Kidney epithelial cell (primary cell): Measurements from ENCODE around the gene NLRP3. TPM values are rescaled to one million over a fixed set of nuclear protein-coding genes. Genes with fewer than 3 reads are reported as not detected.

Experiments
- DNase-seq: peaks from one replicate; pipeline ENCODE4 v3.0.0-alpha.2; 2010; ENCODE audit warnings: low read depth
- H3K27me3 ChIP-seq: 2 replicates; pipeline ENCODE4 v1.6.0; 2011; ENCODE audit warnings: low read length; ENCODE audit not compliant: control insufficient read depth, insufficient read depth
- H3K36me3 ChIP-seq: 2 replicates; pipeline ENCODE4 v1.5.1; 2011; ENCODE audit warnings: low read length; ENCODE audit not compliant: control insufficient read depth, insufficient read depth
- H3K4me3 ChIP-seq: 2 replicates; pipeline ENCODE4 v1.5.1; 2011; ENCODE audit warnings: low read depth, mild to moderate bottlenecking, control low read depth, low read length
- total RNA-seq: library from RNA; depleted of rRNA; stranded (reverse); fragments of >200 nt; gene quantifications from 2 replicates; pipeline ENCODE4 v1.2.3, GENCODE V29; 2015
- TF ChIP-seq, protein P1 (sequence below): IDR thresholded peaks from 2 replicates; pipeline ENCODE4 v1.5.1; 2011; ENCODE audit warnings: mild to moderate bottlenecking, moderate library complexity, low read length, control low read depth, inconsistent platforms; ENCODE audit not compliant: insufficient read depth, poor library complexity, severe bottlenecking

The NLRP3 gene
- total RNA-seq, 1 donor from 2014 or later = 1.5 TPM

DNA sequence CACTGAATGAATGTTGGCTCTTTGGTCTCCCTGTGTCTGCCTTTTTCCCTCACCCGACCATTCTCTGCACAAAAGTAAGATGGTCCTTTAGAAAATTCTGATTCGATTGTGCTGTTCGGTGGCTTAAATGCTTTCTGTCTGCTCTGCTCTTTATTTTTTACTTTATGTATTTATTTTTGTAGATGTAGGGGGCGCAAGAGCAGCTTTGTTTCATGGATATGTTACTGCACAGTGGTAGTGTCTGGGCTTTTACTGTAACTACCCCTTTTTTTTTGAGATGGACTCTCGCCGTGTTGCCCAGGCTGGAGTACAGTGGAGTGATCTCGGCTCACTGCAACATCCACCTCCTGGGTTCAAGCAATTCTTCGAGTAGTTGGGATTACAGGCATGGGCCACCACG lies 15.7 kb downstream of the NLRP3 start:
- H3K27me3 ChIP-seq = no peaks in the 10 kb centered on the region
- no peaks in the 10 kb centered on the region for H3K36me3 ChIP-seq
- no peak for DNase-seq
- no peak overlapping the region for H3K4me3 ChIP-seq
- TF ChIP-seq, protein P1, sequence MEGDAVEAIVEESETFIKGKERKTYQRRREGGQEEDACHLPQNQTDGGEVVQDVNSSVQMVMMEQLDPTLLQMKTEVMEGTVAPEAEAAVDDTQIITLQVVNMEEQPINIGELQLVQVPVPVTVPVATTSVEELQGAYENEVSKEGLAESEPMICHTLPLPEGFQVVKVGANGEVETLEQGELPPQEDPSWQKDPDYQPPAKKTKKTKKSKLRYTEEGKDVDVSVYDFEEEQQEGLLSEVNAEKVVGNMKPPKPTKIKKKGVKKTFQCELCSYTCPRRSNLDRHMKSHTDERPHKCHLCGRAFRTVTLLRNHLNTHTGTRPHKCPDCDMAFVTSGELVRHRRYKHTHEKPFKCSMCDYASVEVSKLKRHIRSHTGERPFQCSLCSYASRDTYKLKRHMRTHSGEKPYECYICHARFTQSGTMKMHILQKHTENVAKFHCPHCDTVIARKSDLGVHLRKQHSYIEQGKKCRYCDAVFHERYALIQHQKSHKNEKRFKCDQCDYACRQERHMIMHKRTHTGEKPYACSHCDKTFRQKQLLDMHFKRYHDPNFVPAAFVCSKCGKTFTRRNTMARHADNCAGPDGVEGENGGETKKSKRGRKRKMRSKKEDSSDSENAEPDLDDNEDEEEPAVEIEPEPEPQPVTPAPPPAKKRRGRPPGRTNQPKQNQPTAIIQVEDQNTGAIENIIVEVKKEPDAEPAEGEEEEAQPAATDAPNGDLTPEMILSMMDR = no peak

DNA sequence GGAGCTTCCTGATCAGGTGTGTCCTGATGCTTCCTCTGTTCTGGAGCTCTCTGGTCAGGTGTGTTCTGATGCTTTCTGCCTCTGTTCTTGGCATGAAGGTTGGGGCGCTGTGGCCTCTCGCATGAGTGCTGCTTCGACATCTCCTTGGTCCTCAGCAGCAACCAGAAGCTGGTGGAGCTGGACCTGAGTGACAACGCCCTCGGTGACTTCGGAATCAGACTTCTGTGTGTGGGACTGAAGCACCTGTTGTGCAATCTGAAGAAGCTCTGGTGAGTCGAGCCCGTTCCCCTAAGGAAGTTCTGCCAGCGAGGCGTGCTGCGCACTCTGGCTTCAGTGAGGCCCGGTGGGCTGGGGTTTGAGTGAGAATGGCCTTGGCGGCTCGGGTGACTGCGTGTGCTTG lies 18.0 kb downstream of the NLRP3 start:
- Histone ChIP-seq H3K4me3 (no peak overlapping the region), H3K36me3 (no peaks in the 10 kb centered on the region), H3K27me3 (no peaks in the 10 kb centered on the region)
- TF ChIP-seq, protein P1 = no peak
- no peak for DNase-seq

DNA sequence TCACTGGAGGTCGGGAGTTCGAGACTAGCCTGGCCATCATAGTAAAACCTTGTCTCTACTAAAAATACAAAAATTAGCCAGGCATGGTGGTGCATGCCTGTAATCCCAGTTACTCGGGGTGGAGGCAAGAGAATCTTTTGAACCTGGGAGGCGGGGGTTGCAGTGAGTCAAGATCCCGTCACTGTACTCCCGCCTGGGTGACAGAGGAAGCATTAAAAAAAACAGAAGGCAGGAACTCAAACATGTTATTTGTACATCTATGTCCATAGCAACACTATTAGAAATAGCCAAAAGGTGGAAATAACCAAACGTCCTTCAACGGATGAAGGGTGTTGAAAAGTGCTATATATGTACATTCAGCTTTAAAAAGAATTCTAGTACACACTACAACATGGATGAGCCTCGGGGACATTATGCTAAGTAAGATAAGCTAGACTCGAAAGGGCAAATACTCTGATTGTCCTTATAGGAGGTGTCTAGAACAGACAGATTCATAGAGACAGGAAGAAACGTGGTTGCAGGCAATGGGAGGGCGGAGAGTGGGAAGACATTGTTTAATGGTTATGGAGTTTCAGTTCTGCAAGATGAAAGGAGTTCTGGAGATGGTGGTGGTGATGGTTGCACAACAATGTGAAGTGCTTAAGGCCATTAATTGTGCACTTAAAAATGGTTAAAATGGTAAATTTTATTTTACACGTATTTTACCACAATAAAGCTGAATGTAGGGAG lies 19.2 kb downstream of the NLRP3 start:
- Histone ChIP-seq H3K36me3 (no peaks in the 10 kb centered on the region), H3K4me3 (no peak overlapping the region), H3K27me3 (no peaks in the 10 kb centered on the region)
- DNase-seq = no peak
- TF ChIP-seq, protein P1 = no peak

DNA sequence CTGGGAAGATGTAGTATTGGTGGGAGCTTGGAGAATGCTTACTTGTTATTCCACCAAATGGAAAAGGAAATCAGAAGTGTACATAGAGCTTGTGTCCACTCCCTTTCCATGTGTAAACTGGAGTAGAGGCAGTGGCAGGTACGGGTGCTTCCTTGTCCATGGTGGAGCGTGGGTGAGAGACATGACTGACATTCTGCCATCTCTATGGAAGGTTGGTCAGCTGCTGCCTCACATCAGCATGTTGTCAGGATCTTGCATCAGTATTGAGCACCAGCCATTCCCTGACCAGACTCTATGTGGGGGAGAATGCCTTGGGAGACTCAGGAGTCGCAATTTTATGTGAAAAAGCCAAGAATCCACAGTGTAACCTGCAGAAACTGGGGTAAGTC lies 19.8 kb downstream of the NLRP3 start:
- Histone ChIP-seq H3K36me3 (no peaks in the 10 kb centered on the region), H3K4me3 (no peak overlapping the region), H3K27me3 (no peaks in the 10 kb centered on the region)
- TF ChIP-seq, protein P1 = no peak
- no peak for DNase-seq

DNA sequence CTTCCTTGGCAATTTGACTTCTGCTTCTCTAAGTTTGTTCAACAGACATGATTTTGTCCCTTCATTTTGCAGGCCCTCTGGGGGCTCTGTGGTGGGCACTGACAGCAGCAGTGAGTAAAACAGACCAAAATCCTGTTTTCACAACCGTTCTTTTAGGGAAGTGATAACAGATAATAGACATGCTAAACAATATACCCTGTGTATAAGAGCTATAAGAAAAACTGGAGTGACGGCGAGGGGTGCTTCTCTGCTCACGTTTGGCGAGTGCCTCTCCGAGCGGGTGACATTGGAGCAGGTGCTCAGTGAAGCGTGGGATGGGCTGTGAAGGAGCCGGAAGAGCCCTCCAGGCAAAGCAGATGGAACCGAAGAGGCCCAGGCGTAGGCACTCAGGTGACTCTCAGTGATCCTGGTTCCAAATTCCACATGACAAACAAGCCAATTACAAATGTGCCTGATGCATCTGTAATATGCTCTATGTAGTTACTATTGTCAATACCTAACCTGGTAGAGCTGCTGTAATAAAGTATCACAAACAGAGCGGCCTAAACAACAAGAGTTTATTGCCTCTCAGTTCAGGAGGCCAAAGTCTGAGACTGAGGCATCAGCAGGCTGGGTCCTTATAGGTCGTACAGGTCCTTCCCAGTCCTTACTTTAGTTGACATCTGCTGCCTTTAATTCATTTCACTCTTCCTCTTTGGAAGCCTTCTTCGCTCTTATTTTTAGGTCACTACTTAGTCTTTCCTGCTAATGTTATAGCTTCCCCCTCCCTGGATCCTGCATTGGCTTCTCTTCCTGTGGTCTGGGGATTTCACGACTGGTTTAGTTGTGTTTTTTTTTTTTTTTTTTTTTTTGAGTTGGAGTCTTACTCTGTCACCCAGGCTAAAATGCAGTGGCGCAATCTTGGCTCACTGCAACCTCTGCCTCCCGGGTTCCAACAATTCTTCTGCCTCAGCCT lies 21.9 kb downstream of the NLRP3 start:
- TF ChIP-seq, protein P1 = no peak
- DNase-seq = no peak
- Histone ChIP-seq H3K27me3 (no peaks in the 10 kb centered on the region), H3K4me3 (no peak overlapping the region), H3K36me3 (no peaks in the 10 kb centered on the region)
